PFSK-1 (cell line): ENCODE results near the gene OTC.

Experiments
- POLR2AphosphoS5 ChIP-seq: IDR thresholded peaks from 2 replicates; pipeline ENCODE4 v1.6.1; 2012; ENCODE audit warnings: low read depth, mild to moderate bottlenecking, control low read depth, low read length, moderate library complexity
- REST ChIP-seq, 2 experiments: IDR thresholded peaks; 2 replicates each; pipeline versions ENCODE4 v1.6.1 to v1.8.0; 2011 to 2012; ENCODE audit warnings: low read depth in 2 of 2, low read length in 2 of 2, control low read depth in 1 of 2, inconsistent platforms in 1 of 2, mild to moderate bottlenecking in 1 of 2, moderate library complexity in 1 of 2; ENCODE audit not compliant: insufficient read depth in 1 of 2
- TAF1 ChIP-seq: IDR thresholded peaks from 2 replicates; pipeline ENCODE4 v1.6.1; 2012; ENCODE audit warnings: low read length, control low read depth, borderline replicate concordance; ENCODE audit not compliant: insufficient read depth

GRCh38 chrX:38409289-38409688 is 56.9 kb downstream of the OTC start:
- TF ChIP-seq POLR2AphosphoS5: no peak
- TF ChIP-seq REST (IDR thresholded peaks at IDR 0.05; ENCODE audit: insufficient read depth in 1 of 2, low read depth in 2 of 2, low read length in 2 of 2): no peak
- TF ChIP-seq TAF1: no peak
